Fibroblast of gingiva (primary cell): ENCODE data around the gene SLC19A1.
A peak's percentile ranks its signal among the peaks of the same experiment; 100 is the strongest.

Source experiments
- DNase-seq: peaks from one replicate; pipeline ENCODE4 v3.0.0-alpha.2; 2011; ENCODE audit warnings: low read depth

Gene SLC19A1

DNA sequence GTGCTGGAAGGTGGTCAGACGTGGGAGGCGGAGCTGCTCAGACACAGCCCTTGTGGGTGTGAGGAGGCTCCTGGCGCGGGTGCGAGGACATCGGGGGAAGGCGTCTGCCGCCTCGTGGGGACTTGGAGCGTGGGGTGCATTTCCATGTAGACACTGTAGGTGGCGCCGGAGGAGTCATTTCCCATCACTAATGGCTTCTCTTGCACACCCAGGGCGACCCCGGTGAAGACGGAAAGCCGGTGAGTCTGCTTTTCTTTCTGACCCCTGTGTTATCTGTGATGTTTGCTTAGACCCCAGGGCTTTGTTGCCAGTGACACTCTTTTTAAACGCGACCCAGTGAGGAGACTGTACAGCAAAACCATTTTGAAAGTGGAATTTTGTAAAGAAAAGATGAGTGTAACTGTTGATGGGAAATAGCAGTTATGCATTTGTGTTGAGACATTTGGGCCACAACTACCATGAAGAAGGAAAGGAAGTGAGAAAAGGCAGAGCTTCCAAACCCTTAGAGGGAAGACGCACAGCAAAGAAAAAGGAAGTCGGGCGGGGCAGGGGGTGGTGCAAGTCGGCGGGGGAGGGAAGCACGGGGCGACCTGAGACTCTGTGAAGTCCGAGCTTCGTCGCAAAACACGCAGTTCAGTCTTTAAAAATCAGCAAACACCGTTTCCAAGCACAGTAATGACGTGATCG, 64.0 kb downstream of the SLC19A1 start:
- peak; percentile 41 for DNase-seq

DNA sequence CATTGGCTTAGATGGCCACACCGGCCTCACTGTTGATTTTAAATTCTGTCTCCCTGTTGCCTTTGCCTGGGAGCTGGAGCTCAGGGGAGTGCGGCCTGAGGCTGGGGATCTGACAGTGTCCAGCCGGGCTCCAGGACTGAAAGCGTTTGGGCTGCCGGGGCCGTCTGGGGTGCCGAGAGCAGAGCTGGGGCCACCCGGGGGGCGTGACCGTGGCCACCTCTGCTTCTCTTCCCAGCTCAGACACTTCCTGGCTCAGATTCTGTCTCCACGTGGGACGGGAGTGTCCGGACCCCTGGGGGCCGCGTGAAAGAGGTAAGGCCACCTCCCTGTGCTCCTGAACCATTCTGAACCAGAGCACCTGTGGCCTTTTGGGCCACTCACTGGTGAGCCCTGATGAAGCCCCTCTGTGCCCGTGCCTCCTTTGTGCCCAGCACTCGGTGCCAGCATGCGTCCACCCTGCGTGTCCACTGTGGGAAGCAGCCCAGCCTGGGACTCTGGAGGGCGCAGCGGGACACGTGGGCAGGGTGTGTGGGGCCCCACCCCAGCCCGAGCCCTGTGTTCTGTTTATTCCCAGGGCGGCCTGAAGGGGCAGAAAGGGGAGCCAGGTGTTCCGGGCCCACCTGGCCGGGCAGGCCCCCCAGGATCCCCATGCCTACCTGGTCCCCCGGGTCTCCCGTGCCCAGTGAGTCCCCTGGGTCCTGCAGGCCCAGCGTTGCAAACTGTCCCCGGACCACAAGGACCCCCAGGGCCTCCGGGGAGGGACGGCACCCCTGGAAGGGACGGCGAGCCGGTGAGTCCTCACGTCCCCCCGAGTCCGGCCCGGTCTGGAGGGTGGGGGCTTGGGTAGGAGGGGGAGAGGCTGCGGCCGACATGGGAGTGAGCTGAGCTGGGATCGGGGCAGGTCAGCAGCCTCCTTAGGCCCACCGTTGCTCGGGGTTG, 64.8 kb downstream of the SLC19A1 start:
- DNase-seq: no peak

DNA sequence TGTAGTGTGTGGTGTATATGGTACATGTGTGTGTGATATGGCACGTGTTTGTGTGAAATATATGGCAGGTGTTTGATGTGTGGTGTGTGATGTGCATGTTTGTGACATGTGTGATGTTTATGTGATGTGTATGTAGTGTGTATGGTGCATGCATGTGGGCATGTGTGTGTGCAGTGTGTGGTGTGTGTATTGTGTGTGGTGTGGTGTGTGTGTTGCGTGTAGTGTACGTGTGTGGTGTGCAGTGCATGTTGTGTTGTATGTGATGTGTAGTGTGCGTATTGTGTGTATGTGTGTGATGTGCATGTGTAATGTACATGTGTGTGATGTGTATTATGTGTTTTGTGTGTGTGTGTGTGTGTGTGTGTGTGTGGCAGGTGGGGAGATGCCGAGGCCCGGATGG, 65.7 kb downstream of the SLC19A1 start:
- DNase-seq: no peak

DNA sequence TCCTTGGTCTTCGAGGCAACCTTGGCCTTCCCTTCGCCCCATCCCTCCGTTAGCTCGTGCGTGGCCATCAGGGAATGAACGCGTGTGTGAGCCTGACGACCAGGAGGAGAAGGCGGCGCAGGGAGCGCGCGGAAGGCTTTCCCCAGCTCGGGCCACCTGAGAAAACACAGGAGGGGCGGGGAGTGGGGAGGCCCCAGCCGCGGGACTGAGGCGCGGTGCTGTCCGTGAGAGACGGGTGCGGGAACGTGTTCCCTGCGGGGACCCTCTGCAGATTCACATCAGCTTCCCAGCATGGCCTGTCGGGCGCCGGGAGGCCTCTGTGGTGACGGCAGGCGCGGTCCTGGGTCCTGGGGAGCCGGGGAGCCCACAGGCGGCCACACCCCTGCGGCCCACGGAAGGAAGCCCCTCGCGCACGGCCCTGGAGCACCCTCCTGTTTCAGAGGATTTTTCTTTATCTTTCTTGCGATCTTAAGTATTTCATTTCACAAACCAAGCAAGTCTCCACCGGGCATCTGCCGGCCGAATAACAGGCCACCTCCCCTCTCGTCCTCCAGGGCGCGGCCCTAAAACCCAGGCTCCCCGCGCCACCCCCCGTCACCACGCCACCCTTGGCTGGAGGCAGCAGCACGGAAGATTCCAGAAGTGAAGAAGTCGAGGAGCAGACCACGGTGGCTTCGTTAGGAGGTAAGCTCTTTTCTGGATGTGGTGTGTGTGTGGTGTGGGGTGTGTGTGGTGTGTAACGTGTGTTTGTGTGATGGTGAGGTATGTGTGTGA, 66.3 kb downstream of the SLC19A1 start:
- no peak for DNase-seq

DNA sequence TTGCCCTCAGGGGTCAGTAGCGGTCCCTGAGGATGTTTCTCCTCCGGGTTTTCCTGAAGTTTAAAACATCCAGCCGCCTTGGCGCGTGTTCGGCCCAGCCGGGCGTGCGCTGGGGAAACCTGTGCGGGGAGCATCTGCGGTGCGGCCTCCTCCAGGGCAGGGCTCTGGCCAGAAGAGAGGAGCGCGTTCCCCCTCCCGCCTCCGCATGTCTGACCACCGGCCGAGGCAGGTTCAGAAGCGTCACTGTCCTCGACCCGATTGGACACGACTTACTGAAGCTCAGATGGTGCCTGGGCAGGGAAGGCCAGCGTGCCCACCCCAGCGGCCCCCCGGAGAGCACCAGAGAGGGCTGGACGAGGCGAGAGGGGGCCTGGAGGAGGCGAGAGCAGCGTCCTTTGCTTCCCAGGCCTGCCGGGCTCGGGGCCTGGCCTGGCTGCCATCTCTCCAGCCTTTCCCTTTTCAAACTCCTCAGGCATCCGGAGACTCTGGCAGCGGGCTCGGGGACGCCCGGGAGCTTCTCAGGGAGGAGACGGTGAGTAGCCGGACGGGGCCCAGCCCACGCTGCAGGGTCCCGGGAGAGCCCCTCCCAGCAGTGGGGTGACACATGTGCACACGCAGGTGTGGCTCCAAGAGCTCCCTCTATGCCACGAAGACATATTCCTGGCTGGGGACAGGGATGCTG, 67.1 kb downstream of the SLC19A1 start:
- DNase-seq: no peak

DNA sequence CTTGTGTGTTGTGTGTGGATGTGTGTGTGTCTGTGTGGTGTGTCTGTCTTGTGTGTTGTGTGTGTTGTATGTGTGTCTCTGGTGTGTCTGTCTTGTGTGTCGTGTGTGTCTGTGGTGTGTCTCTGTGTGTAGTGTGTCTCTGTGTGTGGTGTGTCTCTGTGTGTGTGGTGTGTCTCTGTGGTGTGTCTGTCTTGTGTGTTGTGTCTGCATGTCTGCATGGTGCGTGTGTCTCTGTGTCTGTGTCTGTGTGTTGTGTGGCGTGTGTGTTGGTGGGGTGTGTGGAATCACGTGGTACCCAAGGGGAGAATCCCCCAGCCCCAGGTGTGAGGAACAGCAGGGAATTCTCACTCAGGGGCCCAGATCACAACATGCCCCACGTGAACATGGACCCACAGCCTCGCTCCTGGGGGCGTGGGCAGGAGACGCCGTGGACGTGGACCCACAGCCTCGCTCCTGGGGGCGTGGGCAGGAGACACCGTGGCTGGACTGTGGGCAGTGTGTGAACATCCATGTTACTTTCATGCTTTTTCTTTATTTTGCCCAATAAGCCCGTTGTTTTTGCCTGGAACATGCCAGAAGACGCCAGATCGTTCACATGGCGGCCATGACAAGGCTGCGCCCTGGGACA, 67.8 kb downstream of the SLC19A1 start:
- DNase-seq: no peak

DNA sequence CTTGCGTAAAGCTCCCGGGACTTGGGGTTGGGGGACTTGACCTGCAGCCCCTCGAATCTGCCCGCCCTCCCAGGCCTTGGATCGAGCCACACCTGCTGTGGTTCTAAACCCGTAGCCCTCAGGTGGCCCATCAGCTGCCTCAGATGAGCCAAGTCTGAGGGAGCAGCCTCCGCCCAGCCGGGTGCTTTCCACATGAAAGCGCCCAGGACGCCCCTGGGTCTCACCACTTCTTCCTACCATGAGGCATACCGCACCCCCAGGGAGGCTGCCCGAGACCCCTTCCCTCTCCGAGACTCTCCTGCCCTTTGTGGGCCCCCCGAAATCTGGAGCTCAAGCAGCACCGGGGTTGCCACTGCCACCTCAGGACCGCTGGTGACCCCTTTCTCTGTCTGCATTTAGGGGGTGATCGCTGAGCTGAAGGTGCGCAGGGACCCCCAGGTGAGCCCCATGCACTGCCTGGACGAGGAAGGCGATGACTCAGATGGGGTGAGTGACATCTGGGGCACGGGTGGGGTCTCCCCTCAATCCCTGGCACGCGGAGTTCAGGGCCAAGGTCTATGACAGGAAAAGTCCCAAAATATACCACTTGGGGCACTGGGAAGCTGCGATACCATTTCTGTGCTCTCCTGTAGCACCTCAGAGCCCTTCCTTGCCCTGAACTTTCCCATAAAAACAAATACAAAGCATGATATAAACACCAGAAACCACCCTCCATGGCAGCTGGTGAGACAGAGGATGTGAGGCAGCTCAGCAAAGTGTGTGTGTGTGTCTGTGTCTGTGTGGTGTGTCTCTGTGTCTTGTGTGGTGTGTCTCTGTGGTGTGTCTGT, 68.5 kb downstream of the SLC19A1 start:
- no peak for DNase-seq

DNA sequence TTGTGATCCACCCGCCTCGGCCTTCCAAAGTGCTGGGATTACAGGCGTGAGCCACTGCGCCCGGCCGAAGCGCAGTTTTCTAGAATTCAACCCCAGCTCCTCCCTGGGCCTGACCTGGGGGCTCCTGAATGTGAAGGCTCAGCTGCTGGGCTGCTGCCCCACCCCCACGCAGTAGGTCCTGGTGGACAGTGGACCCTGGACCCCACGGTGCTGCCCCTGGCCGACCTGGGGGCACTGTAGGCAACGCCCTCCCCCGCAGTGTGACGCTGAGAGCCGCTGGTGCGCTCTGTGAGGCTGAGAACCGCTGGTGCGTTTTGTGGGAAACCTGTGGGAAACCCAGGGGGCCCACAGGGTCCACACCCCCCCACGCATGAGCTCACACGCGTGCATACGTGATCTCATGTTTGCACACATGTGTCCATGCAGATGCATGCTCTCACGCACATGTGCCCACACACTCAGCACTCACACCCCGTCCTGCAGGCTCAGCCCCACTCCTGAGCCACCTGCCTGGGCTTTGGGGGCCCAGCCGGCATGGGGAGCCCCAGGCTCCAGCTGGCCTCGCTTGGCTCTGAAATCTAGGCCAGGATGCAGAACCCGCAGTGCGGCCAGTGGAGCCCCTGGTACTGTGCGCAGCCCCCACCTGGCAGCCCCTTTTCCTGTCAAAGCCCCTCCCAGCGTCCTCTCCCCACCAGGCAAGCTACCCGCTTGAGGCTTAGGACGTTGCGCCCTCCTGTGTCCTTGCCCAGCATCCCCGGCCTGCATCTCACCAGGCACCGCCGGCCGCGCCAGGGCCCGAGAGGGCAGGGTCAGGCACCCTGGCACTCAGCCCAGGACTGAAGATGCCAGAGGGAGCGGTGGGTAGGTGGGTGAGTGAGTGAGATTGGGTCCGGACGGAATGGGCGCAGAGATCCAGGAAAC, 69.5 kb downstream of the SLC19A1 start:
- no peak for DNase-seq

DNA sequence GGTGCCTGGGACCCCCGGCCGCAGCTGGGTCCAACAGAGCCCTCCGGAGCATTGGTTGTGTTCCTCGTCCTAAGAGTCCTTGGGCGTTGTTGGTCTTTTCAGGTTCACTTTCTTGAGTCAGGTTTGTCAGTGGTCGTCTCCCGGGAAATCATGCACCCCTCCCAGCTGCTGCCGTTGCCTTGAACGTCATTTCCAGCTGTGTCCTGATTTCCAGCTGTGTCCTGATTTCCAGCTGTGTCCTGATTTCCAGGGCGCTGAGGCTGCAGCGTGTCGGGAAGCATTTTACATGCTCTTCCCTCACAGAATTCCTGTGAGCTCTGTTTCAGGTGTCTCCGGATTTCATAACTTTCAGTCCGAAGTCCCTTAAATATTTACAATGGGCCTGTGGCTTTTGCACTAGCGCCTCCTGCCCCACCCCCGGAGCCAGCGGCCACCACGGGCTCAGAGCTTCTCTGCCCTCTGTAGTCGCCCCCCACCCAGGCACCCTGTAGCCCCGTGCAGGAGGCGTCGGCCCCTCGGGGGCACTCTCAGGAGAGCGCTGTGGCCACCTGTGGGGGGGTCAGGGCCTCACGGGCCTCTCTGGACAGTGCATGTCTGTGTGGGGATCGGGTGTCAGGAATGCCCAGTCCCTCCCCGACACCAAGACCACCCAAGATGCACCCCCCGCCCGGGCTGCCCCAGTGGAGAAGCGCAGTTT, 70.6 kb downstream of the SLC19A1 start:
- DNase-seq: peak; percentile 43

DNA sequence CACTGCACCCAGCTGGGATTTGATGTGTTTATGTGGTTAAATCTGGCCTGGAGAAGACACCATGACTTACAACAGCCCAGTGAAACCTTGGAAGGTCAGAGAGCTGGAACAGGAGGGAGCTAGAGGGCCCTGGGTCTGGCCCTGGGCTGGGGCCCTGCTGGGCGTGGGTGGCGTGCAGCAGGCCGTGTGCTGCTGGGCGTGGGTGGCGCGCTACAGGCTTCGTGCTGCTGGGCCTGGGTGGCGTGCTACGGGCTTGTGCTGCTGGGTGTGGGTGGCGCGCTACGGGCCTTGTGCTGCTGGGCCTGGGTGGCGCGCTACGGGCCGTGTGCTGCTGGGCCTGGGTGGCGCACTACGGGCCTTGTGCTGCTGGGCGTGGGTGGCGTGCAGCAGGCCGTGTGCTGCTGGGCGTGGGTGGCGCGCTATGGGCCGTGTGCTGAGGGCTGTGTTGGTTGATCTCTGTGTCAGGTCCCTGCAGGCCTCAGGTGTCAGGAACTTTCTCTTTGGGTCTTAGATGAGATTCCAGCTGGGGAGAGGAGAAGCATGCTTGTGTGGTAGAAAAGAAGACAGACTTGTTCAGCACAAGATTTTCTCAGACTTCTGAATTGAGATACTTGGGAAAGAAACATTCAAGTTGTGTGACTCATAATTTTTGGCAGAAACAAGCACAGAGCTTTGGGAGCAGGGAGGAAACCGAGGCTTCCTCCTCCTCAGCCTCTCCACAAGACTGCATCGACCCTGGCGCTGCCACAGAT, 71.3 kb downstream of the SLC19A1 start:
- DNase-seq: peak; percentile 76

DNA sequence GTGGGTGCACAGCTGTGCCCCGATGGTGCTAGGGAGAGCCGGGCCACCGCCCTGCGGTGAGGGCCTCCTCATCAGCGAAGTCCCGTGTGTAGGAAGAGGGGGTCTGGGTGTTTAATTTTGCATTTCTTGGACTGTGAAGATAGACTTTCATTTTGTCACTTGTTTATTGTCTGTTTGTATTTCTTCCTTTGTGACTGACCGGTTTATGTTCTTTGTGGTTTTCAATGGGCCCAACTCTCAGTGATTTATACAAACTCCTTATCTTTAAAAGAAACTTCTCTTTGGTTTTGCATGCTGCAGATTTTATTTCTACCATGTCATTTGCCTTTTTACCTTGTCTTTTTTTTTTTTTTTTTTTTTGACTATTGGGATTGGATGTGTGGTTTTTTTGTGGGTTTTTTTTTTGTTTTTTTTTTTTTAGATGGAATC, 72.1 kb downstream of the SLC19A1 start:
- DNase-seq: no peak

DNA sequence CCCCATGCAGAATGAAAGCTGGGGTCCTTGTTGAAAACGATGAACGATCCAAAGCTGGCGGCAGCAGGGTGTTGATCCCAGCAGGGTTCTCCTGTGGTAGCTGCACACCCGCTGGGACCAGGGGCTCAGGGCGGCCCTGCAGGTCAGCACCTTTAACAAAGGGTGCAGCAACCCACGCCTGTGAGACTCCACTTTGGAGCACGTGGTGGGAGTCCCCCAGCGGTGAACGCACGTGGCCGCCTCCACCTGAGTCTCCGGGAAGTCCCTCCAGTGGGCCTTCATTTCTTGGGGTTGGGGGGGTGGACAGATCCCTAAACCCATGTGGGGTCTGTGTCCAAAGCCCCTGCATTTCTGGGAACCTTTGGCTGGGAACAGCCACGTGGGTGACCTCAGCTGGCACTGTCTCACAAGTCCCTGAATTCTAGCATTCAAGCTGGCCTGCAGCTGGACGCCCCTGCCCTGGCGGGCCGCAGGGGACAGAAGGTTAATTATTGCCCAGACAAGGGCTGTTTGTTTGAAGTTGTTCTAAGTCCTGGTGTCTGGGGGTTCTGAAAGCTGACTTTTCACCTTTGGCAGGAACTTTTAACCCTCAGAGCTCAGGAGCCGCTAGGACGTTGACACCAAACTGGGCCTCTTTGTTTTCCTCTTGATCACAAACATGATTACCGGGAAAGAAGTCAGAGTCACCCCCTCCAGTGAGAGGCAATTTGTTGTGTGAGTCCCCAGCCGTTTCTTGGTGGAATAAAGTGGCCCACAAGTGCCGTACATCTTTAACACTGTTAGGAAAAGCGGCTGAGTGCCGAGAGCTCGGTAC, 72.8 kb downstream of the SLC19A1 start:
- no peak for DNase-seq

DNA sequence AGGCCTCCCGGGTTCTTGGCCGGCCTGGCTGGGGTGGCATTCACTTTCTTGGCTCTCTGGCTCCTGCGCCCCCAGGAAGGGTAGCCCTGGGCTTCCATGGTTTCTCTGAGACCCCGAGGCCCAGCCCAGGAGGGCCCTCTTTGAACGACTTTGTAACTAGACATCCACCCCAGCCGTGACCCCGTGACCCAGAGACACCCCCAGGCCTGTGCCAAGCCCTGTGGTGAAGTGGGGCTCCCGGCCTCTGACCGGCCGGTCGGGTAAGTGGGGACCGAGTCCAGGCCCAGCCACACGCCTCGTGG, 73.3 kb downstream of the SLC19A1 start:
- no peak for DNase-seq

DNA sequence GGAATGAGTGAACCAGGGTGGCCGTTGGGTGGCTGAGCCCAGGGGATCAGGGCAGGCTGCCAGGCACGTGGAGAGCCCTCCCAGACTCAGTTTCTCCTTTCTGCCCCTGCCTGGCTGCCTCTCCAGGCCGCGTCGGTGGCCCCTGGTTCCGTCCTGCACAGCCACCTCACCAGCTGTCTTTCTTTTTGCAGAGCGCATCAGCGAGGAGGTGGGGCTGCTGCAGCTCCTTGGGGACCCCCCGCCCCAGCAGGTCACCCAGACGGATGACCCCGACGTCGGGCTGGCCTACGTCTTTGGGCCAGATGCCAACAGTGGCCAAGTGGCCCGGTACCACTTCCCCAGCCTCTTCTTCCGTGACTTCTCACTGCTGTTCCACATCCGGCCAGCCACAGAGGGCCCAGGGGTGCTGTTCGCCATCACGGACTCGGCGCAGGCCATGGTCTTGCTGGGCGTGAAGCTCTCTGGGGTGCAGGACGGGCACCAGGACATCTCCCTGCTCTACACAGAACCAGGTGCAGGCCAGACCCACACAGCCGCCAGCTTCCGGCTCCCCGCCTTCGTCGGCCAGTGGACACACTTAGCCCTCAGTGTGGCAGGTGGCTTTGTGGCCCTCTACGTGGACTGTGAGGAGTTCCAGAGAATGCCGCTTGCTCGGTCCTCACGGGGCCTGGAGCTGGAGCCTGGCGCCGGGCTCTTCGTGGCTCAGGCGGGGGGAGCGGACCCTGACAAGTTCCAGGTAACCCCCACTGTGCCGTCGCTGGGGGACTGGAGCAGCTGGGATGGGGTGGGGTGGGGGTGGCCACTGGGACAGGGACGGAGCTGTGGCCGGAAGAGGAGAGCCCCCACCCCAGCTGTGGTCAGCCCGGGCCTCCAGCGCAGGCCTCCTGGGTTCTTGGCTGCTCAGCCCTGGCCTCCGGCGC, 73.9 kb downstream of the SLC19A1 start:
- no peak for DNase-seq

DNA sequence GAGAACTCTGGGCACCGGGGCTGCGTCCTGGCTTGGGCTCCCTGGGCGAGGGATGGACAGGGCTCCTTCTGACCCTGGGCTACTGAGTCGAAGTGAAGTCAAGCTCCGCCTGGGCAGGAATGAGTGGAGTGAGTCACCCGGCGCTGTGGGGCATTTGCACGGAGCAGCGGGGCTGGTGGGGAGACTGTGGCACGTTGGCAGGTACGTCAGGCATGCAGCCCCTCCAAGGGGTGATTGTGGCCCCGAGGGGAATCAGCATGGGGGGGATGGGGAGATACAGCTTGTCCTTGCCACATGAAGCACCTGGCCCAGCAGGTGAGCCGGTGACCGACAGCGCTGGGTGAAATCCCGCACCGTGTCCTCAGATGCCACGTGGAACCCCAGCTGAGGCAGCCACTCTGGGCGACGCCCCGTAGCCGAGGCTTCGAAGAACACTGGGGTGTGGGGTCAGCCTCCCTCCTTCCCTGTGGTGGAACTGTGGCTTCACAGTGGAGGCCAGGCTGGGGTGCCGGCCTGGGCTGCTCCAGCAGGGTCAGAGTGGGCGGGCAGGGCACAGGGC, 74.9 kb downstream of the SLC19A1 start:
- DNase-seq: no peak
